GM03348 (cell line): Measurements from ENCODE around the gene TTC33.
"Not testable (repeated sequence)": the region's sequence is repeated elsewhere in the genome, so short reads cannot be mapped to it uniquely, and the experiment has no call there.

Experiments used
- DNase-seq: peaks from one replicate; pipeline ENCODE4 v3.0.0; 2012; ENCODE audit warnings: low spot score

The TTC33 gene

GRCh38 chr5:40779561-40779960 lies 23.8 kb upstream of the TTC33 start:
- no peak for DNase-seq

GRCh38 chr5:40778133-40778532 lies 22.4 kb upstream of the TTC33 start:
- DNase-seq, result no peak

- no peak for DNase-seq
Measured at GRCh38 chr5:40776658-40776977, 20.9 kb upstream of the TTC33 start.

- DNase-seq, result no peak
Measured at GRCh38 chr5:40775846-40776657, 20.3 kb upstream of the TTC33 start.

GRCh38 chr5:40775085-40775845 lies 19.5 kb upstream of the TTC33 start:
- no peak for DNase-seq

- DNase-seq, result no peak
Measured at GRCh38 chr5:40774623-40775022, 18.9 kb upstream of the TTC33 start.

- DNase-seq, result no peak
Measured at GRCh38 chr5:40770764-40771163, 15.0 kb upstream of the TTC33 start.

- DNase-seq, result no peak
Measured at GRCh38 chr5:40762705-40763104, 6.9 kb upstream of the TTC33 start.

- DNase-seq, result no peak
Measured at GRCh38 chr5:40757400-40757799, 1.6 kb upstream of the TTC33 start.

- peak; percentile 83 for DNase-seq
Measured at GRCh38 chr5:40755093-40755406, 711 bp downstream of the TTC33 start.

- DNase-seq, result peak; percentile 22
Measured at GRCh38 chr5:40754381-40755092, 1.2 kb downstream of the TTC33 start.

GRCh38 chr5:40746703-40747102 lies 9.1 kb downstream of the TTC33 start:
- no peak for DNase-seq

GRCh38 chr5:40743771-40744170 lies 12.0 kb downstream of the TTC33 start:
- DNase-seq, result no peak

GRCh38 chr5:40738502-40738901 lies 17.3 kb downstream of the TTC33 start:
- DNase-seq, result no peak

- DNase-seq, result peak; percentile 56
Measured at GRCh38 chr5:40736103-40736875, 19.5 kb downstream of the TTC33 start.

GRCh38 chr5:40735609-40736008 lies 20.2 kb downstream of the TTC33 start:
- no peak for DNase-seq

GRCh38 chr5:40734986-40735385 lies 20.8 kb downstream of the TTC33 start:
- DNase-seq, result peak; percentile 20

- no peak for DNase-seq
Measured at GRCh38 chr5:40733879-40734563, 21.7 kb downstream of the TTC33 start.

- no peak for DNase-seq
Measured at GRCh38 chr5:40733434-40733833, 22.3 kb downstream of the TTC33 start.

GRCh38 chr5:40722497-40722911 lies 33.3 kb downstream of the TTC33 start:
- not testable (repeated sequence) for DNase-seq

- DNase-seq, result no peak
Measured at GRCh38 chr5:40720069-40720468, 35.7 kb downstream of the TTC33 start.

GRCh38 chr5:40717281-40717680 lies 38.5 kb downstream of the TTC33 start:
- DNase-seq, result peak; percentile 53
